WTC11 (cell line): ENCODE measurements around the gene ATXN2L. TPM values are rescaled to one million over a fixed set of nuclear protein-coding genes. Genes with fewer than 3 reads are reported as not detected.

Source experiments
- ATF1 ChIP-seq: sonication (generic); formaldehyde crosslinking; IDR thresholded peaks from 2 replicates; pipeline ENCODE4 v1.8.1; 2023; ENCODE audit warnings: mild to moderate bottlenecking, moderate library complexity, missing genetic modification reagents
- CREM ChIP-seq: sonication (generic); formaldehyde crosslinking; IDR thresholded peaks from 2 replicates; pipeline ENCODE4 v1.8.1; 2022; ENCODE audit warnings: mild to moderate bottlenecking, missing genetic modification reagents, moderate library complexity
- EMX1 ChIP-seq: fragments of 250-450 bp; sonication (Bioruptor Pico); IDR thresholded peaks from 2 replicates; pipeline ENCODE4 v1.8.0; 2021; ENCODE audit warnings: mild to moderate bottlenecking
- ESRRA ChIP-seq: sonication (generic); formaldehyde crosslinking; IDR thresholded peaks from 2 replicates; pipeline ENCODE4 v1.8.1; 2022; ENCODE audit warnings: mild to moderate bottlenecking, missing genetic modification reagents, borderline replicate concordance
- FOXJ3 ChIP-seq: sonication (generic); formaldehyde crosslinking; IDR thresholded peaks from 2 replicates; pipeline ENCODE4 v1.9.0; 2021; ENCODE audit warnings: missing genetic modification reagents, mild to moderate bottlenecking, borderline replicate concordance
- FOXK1 ChIP-seq: sonication (generic); formaldehyde crosslinking; IDR thresholded peaks from 2 replicates; pipeline ENCODE4 v1.8.0; 2022; ENCODE audit warnings: mild to moderate bottlenecking, moderate library complexity, missing genetic modification reagents
- IRF2 ChIP-seq: sonication (generic); formaldehyde crosslinking; IDR thresholded peaks from 2 replicates; pipeline ENCODE4 v1.8.0; 2022; ENCODE audit warnings: low read depth, missing genetic modification reagents, borderline replicate concordance
- MAX ChIP-seq: sonication (generic); formaldehyde crosslinking; IDR thresholded peaks from 2 replicates; pipeline ENCODE4 v1.8.0; 2022; ENCODE audit warnings: mild to moderate bottlenecking, missing genetic modification reagents
- MYBL2 ChIP-seq: sonication (generic); formaldehyde crosslinking; IDR thresholded peaks from 2 replicates; pipeline ENCODE4 v1.8.1; 2023; ENCODE audit warnings: mild to moderate bottlenecking, moderate library complexity, missing genetic modification reagents
- NFATC4 ChIP-seq: fragments of 250-450 bp; sonication (Bioruptor Pico); IDR thresholded peaks from 2 replicates; pipeline ENCODE4 v1.9.0; 2021; ENCODE audit warnings: mild to moderate bottlenecking
- NFYB ChIP-seq: sonication (generic); formaldehyde crosslinking; conservative IDR thresholded peaks from 2 replicates; pipeline ENCODE4 v1.8.0; 2022; ENCODE audit warnings: low read depth, missing genetic modification reagents
- NR1H2 ChIP-seq: sonication (generic); formaldehyde crosslinking; IDR thresholded peaks from 2 replicates; pipeline ENCODE4 v1.9.0; 2021; ENCODE audit warnings: mild to moderate bottlenecking, moderate library complexity, missing genetic modification reagents
- PREB ChIP-seq: sonication (generic); formaldehyde crosslinking; IDR thresholded peaks from 2 replicates; pipeline ENCODE4 v1.8.1; 2022; ENCODE audit warnings: mild to moderate bottlenecking, missing genetic modification reagents, moderate library complexity, borderline replicate concordance
- SMAD3 ChIP-seq: sonication (generic); formaldehyde crosslinking; IDR thresholded peaks from 2 replicates; pipeline ENCODE4 v1.8.0; 2022; ENCODE audit warnings: missing genetic modification reagents, mild to moderate bottlenecking, borderline replicate concordance
- SMAD4 ChIP-seq: sonication (generic); formaldehyde crosslinking; IDR thresholded peaks from 2 replicates; pipeline ENCODE4 v1.8.0; 2022; ENCODE audit warnings: mild to moderate bottlenecking, missing genetic modification reagents
- SOX15 ChIP-seq: fragments of 250-450 bp; sonication (Bioruptor Pico); IDR thresholded peaks from 2 replicates; pipeline ENCODE4 v1.9.0; 2021; ENCODE audit warnings: mild to moderate bottlenecking
- SP1 ChIP-seq: sonication (generic); formaldehyde crosslinking; conservative IDR thresholded peaks from 2 replicates; pipeline ENCODE4 v1.8.1; 2022; ENCODE audit warnings: missing genetic modification reagents
- STAT6 ChIP-seq: sonication (generic); formaldehyde crosslinking; conservative IDR thresholded peaks from 2 replicates; pipeline ENCODE4 v1.8.1; 2023; ENCODE audit warnings: mild to moderate bottlenecking, low read depth, missing genetic modification reagents, moderate library complexity
- ZNF121 ChIP-seq: sonication (generic); formaldehyde crosslinking; IDR thresholded peaks from 2 replicates; pipeline ENCODE4 v1.8.0; 2023; ENCODE audit warnings: missing genetic modification reagents
- ZNF263 ChIP-seq: sonication (generic); formaldehyde crosslinking; IDR thresholded peaks from 2 replicates; pipeline ENCODE4 v1.8.1; 2022; ENCODE audit warnings: low read depth, mild to moderate bottlenecking, moderate library complexity, missing genetic modification reagents
- ZNF281 ChIP-seq: sonication (generic); formaldehyde crosslinking; IDR thresholded peaks from 2 replicates; pipeline ENCODE4 v1.8.0; 2023; ENCODE audit warnings: mild to moderate bottlenecking, missing genetic modification reagents
- ZNF416 ChIP-seq: fragments of 250-450 bp; sonication (Bioruptor Pico); IDR thresholded peaks from 2 replicates; pipeline ENCODE4 v1.9.0; 2021; ENCODE audit warnings: mild to moderate bottlenecking, inconsistent platforms
- ZNF425 ChIP-seq: fragments of 250-450 bp; sonication (Bioruptor Pico); conservative IDR thresholded peaks from 2 replicates; pipeline ENCODE4 v1.9.0; 2021; ENCODE audit warnings: mild to moderate bottlenecking
- total RNA-seq: library from RNA; stranded (reverse); gene quantifications from 3 replicates; pipeline ENCODE4 v1.2.3, GENCODE V29; 2021
- TF ChIP-seq, protein P1 (sequence below): sonication (generic); formaldehyde crosslinking; IDR thresholded peaks from 2 replicates; pipeline ENCODE4 v1.8.0; 2022; ENCODE audit warnings: mild to moderate bottlenecking, missing genetic modification reagents
- TF ChIP-seq, protein P2 (sequence below): fragments of 250-450 bp; sonication (Bioruptor Pico); IDR thresholded peaks from 2 replicates; pipeline ENCODE4 v2.1.2; 2022; ENCODE audit warnings: mild to moderate bottlenecking, moderate library complexity
- TF ChIP-seq, protein P3 (sequence below): sonication (generic); formaldehyde crosslinking; IDR thresholded peaks from 2 replicates; pipeline ENCODE4 v1.8.0; 2023; ENCODE audit warnings: missing genetic modification reagents

ATXN2L gene
- total RNA-seq, 1 experiment from 2014 or later = 243 TPM

- peak; percentile 61; the same call in 1 of the 2 replicates for TF ChIP-seq PREB (CRISPR knock-in tag)
- peak; percentile 23; the same call in 1 of the 2 replicates for TF ChIP-seq MYBL2
- no peak for TF ChIP-seq FOXJ3 (CRISPR knock-in tag)
- TF ChIP-seq ZNF281 (CRISPR knock-in tag) = no peak
- no peak for TF ChIP-seq SMAD4 (CRISPR knock-in tag)
- no peak for TF ChIP-seq ESRRA (CRISPR knock-in tag)
- TF ChIP-seq FOXK1 (CRISPR knock-in tag) = no peak
- no peak for TF ChIP-seq EMX1 (CRISPR knock-in tag)
- no peak for TF ChIP-seq ZNF121 (CRISPR knock-in tag)
- TF ChIP-seq ZNF425 = no peak
- no peak for TF ChIP-seq NR1H2 (CRISPR knock-in tag)
- TF ChIP-seq, protein P1, sequence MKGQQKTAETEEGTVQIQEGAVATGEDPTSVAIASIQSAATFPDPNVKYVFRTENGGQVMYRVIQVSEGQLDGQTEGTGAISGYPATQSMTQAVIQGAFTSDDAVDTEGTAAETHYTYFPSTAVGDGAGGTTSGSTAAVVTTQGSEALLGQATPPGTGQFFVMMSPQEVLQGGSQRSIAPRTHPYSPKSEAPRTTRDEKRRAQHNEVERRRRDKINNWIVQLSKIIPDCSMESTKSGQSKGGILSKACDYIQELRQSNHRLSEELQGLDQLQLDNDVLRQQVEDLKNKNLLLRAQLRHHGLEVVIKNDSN (CRISPR knock-in tag) = peak; percentile 74; the same call in 1 of the 2 replicates
- TF ChIP-seq, protein P2, sequence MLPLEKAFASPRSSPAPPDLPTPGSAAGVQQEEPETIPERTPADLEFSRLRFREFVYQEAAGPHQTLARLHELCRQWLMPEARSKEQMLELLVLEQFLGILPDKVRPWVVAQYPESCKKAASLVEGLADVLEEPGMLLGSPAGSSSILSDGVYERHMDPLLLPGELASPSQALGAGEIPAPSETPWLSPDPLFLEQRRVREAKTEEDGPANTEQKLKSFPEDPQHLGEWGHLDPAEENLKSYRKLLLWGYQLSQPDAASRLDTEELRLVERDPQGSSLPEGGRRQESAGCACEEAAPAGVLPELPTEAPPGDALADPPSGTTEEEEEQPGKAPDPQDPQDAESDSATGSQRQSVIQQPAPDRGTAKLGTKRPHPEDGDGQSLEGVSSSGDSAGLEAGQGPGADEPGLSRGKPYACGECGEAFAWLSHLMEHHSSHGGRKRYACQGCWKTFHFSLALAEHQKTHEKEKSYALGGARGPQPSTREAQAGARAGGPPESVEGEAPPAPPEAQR (CRISPR knock-in tag) = no peak
- no peak for TF ChIP-seq SOX15 (CRISPR knock-in tag)
- TF ChIP-seq SMAD3 (CRISPR knock-in tag) = no peak
- TF ChIP-seq ZNF416 = no peak
- TF ChIP-seq, protein P3, sequence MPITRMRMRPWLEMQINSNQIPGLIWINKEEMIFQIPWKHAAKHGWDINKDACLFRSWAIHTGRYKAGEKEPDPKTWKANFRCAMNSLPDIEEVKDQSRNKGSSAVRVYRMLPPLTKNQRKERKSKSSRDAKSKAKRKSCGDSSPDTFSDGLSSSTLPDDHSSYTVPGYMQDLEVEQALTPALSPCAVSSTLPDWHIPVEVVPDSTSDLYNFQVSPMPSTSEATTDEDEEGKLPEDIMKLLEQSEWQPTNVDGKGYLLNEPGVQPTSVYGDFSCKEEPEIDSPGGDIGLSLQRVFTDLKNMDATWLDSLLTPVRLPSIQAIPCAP (CRISPR knock-in tag) = 0 out of 2 replicates have a peak, but pooled peaks have one; percentile 17
- no peak for TF ChIP-seq STAT6 (CRISPR knock-in tag)
- no peak for TF ChIP-seq ATF1
- TF ChIP-seq NFYB (CRISPR knock-in tag) = peak; percentile 88
- peak; percentile 71 for TF ChIP-seq SP1 (CRISPR knock-in tag)
- TF ChIP-seq CREM (CRISPR knock-in tag) = no peak
- TF ChIP-seq IRF2 (CRISPR knock-in tag) = no peak
- peak; percentile 76; the same call in 1 of the 2 replicates for TF ChIP-seq MAX (CRISPR knock-in tag)
- no peak for TF ChIP-seq NFATC4 (CRISPR knock-in tag)
- TF ChIP-seq ZNF263 (CRISPR knock-in tag) = peak; percentile 87
Measured at GRCh38 chr16:28823873-28824716, 1.3 kb downstream of the ATXN2L start (continued).
